ENCODE measurements around the gene VRK1. TPM values are rescaled to one million over a fixed set of nuclear protein-coding genes. Genes with fewer than 3 reads are reported as not detected.
A peak's percentile ranks its signal among the peaks of the same experiment; 100 is the strongest.
"Not testable (repeated sequence)": the region's sequence is repeated elsewhere in the genome, so short reads cannot be mapped to it uniquely, and the experiment has no call there.

VRK1 gene
- total RNA-seq, 1 donor from 2014 or later: 126 TPM

DNA sequence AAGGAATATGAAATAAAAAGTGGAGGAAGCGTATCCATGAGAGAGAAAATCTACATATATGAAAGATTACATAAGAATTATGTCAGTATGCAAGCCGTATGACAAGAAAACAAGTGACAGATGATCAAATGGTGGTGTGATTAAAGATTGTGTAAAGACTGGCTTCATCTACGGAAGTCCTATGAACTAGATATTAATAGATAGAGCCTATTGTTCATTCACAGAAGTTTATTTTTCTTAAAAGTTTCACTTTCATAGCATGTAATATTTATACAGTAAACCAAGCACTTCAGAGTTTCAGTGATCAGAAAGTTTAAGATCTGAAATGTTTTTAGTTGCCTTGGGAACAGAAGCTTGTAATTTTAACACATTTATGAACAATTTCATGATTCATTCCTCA, 84.5 kb downstream of the VRK1 start:
- no peak overlapping the region for H3K27ac Mint-ChIP-seq
- no peaks in the 10 kb centered on the region for H3F3A ChIP-seq (ENCODE audit: low read depth)

DNA sequence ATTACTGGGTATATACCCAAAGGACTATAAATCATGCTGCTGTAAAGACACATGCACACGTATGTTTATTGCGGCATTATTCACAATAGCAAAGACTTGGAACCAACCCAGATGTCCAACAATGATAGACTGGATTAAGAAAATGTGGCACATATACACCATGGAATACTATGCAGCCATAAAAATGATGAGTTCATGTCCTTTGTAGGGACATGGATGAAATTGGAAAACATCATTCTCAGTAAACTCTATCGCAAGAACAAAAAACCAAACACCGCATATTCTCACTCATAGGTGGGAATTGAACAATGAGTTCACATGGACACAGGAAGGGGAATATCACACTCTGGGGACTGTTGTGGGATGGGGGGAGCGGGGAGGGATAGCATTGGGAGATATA, 86.8 kb downstream of the VRK1 start:
- H3K4me1 ChIP-seq: peaks cover 28% of the 10 kb centered on the region
- peaks cover 15% of the 10 kb centered on the region for H3K36me3 ChIP-seq
- not testable (repeated sequence) for H2AFZ ChIP-seq (replicated peaks); H3K27me3 ChIP-seq; H3K9me3 ChIP-seq (ENCODE audit: low read depth); H3K79me2 ChIP-seq (ENCODE audit: low read depth); H3K4me2 ChIP-seq; H3K4me3 ChIP-seq; H3K27ac Mint-ChIP-seq; H3K27ac ChIP-seq; H4K20me1 ChIP-seq (ENCODE audit: low read depth); H3K4me3 Mint-ChIP-seq; H3K27me3 Mint-ChIP-seq (ENCODE audit: insufficient read depth, low read depth); H3K9ac ChIP-seq; DNase-seq (ENCODE audit: low spot score)
- H3F3A ChIP-seq (ENCODE audit: low read depth): peaks cover 19% of the 10 kb centered on the region
- Mint-ChIP-seq H3K4me1 (peaks cover 28% of the 10 kb centered on the region), H3K9me3 (peaks cover 12% of the 10 kb centered on the region), H3K36me3 (peaks cover 28% of the 10 kb centered on the region)

More for the DNA sequence above, 84.5 kb downstream of the VRK1 start:
- peaks cover 12% of the 10 kb centered on the region for H3K9me3 Mint-ChIP-seq
- H3K4me3 Mint-ChIP-seq: no peak overlapping the region
- Histone ChIP-seq H3K79me2 (ENCODE audit: low read depth) (no peaks in the 10 kb centered on the region), H4K20me1 (ENCODE audit: low read depth) (no peaks in the 10 kb centered on the region), H3K36me3 (peaks cover 15% of the 10 kb centered on the region), H3K9ac (no peak overlapping the region), H3K4me3 (no peak overlapping the region), H2AFZ (replicated peaks) (no peak overlapping the region), H3K27ac (no peak overlapping the region), H3K27me3 (no peaks in the 10 kb centered on the region), H3K4me1 (peaks cover 8% of the 10 kb centered on the region), H3K4me2 (no peak overlapping the region), H3K9me3 (ENCODE audit: low read depth) (no peaks in the 10 kb centered on the region)
- no peaks in the 10 kb centered on the region for H3K27me3 Mint-ChIP-seq (ENCODE audit: insufficient read depth, low read depth)
- peaks cover 30% of the 10 kb centered on the region for H3K36me3 Mint-ChIP-seq
- H3K4me1 Mint-ChIP-seq: peaks cover 7% of the 10 kb centered on the region
- TF ChIP-seq EZH2phosphoT487 (IDR thresholded peaks at IDR 0.05) (no peak), EZH2 (IDR thresholded peaks at IDR 0.05) (no peak)
- TF ChIP-seq, protein P1, sequence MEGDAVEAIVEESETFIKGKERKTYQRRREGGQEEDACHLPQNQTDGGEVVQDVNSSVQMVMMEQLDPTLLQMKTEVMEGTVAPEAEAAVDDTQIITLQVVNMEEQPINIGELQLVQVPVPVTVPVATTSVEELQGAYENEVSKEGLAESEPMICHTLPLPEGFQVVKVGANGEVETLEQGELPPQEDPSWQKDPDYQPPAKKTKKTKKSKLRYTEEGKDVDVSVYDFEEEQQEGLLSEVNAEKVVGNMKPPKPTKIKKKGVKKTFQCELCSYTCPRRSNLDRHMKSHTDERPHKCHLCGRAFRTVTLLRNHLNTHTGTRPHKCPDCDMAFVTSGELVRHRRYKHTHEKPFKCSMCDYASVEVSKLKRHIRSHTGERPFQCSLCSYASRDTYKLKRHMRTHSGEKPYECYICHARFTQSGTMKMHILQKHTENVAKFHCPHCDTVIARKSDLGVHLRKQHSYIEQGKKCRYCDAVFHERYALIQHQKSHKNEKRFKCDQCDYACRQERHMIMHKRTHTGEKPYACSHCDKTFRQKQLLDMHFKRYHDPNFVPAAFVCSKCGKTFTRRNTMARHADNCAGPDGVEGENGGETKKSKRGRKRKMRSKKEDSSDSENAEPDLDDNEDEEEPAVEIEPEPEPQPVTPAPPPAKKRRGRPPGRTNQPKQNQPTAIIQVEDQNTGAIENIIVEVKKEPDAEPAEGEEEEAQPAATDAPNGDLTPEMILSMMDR (IDR thresholded peaks at IDR 0.05): no peak
- no peak for DNase-seq (ENCODE audit: low spot score)

DNA sequence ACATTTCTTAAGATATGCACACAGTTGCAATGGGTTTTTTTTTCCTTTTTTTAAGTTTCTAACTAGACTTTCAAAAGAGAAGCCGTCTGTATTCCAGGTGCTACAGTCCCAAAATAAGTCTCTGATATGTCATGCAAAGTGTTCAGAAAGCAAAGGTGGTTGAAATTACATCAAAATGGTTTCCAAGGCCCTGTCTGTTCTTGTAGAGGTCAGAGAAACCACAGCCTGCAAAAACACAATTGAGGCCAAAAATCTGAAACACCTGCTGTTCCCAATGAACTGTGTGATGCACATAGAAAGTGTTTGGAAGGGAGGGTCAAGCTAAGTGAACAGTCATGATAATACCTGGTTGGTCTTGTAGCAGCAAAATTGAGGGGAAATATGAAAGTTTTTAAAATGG, 91.0 kb downstream of the VRK1 start:
- Histone ChIP-seq H2AFZ (replicated peaks) (no peak overlapping the region), H3F3A (ENCODE audit: low read depth) (peaks cover 26% of the 10 kb centered on the region), H3K9ac (no peak overlapping the region), H4K20me1 (ENCODE audit: low read depth) (no peaks in the 10 kb centered on the region), H3K4me1 (peaks cover 37% of the 10 kb centered on the region), H3K27me3 (no peaks in the 10 kb centered on the region), H3K36me3 (no peaks in the 10 kb centered on the region), H3K4me3 (peak overlapping the region; percentile 20), H3K27ac (peak overlapping the region; percentile 52), H3K79me2 (ENCODE audit: low read depth) (no peaks in the 10 kb centered on the region), H3K4me2 (peak overlapping the region; percentile 68), H3K9me3 (ENCODE audit: low read depth) (no peaks in the 10 kb centered on the region)
- no peak overlapping the region for H3K4me3 Mint-ChIP-seq
- peaks cover 3% of the 10 kb centered on the region for H3K9me3 Mint-ChIP-seq
- peaks cover 14% of the 10 kb centered on the region for H3K36me3 Mint-ChIP-seq
- peak overlapping the region; percentile 76 for H3K27ac Mint-ChIP-seq
- DNase-seq (ENCODE audit: low spot score): no peak
- peaks cover 45% of the 10 kb centered on the region for H3K4me1 Mint-ChIP-seq
- TF ChIP-seq EZH2 (IDR thresholded peaks at IDR 0.05): no peak
- TF ChIP-seq, protein P1 (IDR thresholded peaks at IDR 0.05): no peak
- no peak for TF ChIP-seq EZH2phosphoT487 (IDR thresholded peaks at IDR 0.05)
- no peaks in the 10 kb centered on the region for H3K27me3 Mint-ChIP-seq (ENCODE audit: insufficient read depth, low read depth)

DNA sequence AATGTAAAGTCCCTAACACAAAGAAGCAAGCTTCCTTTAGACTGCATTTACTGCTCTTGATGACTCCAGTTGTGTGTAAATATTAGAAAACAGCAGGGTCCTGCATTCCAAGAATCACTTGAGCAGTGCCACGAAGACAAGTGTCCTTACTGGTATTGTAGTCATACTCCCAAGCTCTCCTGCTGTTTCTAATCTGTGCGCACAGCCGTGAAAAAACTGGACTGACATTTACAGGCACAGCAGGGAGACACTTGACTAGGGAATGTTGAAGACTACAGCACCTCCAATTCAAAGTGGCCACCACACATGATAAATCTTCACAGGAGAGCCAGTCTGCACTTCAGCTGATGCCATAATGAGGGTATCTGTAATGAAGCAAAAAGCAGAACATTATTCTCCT, 91.4 kb downstream of the VRK1 start:
- H3K79me2 ChIP-seq (ENCODE audit: low read depth): no peaks in the 10 kb centered on the region
- no peaks in the 10 kb centered on the region for H3K27me3 ChIP-seq
- peaks cover 14% of the 10 kb centered on the region for H3K36me3 Mint-ChIP-seq
- no peak overlapping the region for H2AFZ ChIP-seq (replicated peaks)
- DNase-seq (ENCODE audit: low spot score): peak; percentile 73
- H3K4me3 ChIP-seq: peak overlapping the region; percentile 20
- peaks cover 26% of the 10 kb centered on the region for H3F3A ChIP-seq (ENCODE audit: low read depth)
- TF ChIP-seq EZH2 (IDR thresholded peaks at IDR 0.05) (no peak), EZH2phosphoT487 (IDR thresholded peaks at IDR 0.05) (no peak)
- TF ChIP-seq, protein P1 (IDR thresholded peaks at IDR 0.05): no peak
- H3K9me3 Mint-ChIP-seq: peaks cover 3% of the 10 kb centered on the region
- H3K4me1 Mint-ChIP-seq: peaks cover 45% of the 10 kb centered on the region
- no peaks in the 10 kb centered on the region for H3K9me3 ChIP-seq (ENCODE audit: low read depth)
- H3K4me1 ChIP-seq: peaks cover 37% of the 10 kb centered on the region
- no peak overlapping the region for H3K9ac ChIP-seq
- H3K27ac ChIP-seq: peak overlapping the region; percentile 52
- no peaks in the 10 kb centered on the region for H3K36me3 ChIP-seq
- H3K4me2 ChIP-seq: peak overlapping the region; percentile 68
- H3K4me3 Mint-ChIP-seq: peak overlapping the region; percentile 47
- H3K27me3 Mint-ChIP-seq (ENCODE audit: insufficient read depth, low read depth): no peaks in the 10 kb centered on the region
- no peaks in the 10 kb centered on the region for H4K20me1 ChIP-seq (ENCODE audit: low read depth)
- peak overlapping the region; percentile 93 for H3K27ac Mint-ChIP-seq

Data from neural progenitor cell (in vitro differentiated cells).